PC-3 (cell line): ENCODE results near the gene SLC43A2. TPM values are rescaled to one million over a fixed set of nuclear protein-coding genes. Genes with fewer than 3 reads are reported as not detected.

Experiments
- ATAC-seq: fragments of 200-7000 bp; cut with Tn5 transposase; 2 replicates; pipeline ENCODE4 v1.9.1; 2020; ENCODE audit warnings: mild to moderate bottlenecking, moderate library complexity
- BruUV-seq: library from RNA; stranded (reverse); fragments of 400-500 nt; replicated peaks from 2 replicates; lab custom pipeline; 2021; lab: Mats Ljungman, UMichigan
- CTCF ChIA-PET: fragments of 300-600 bp; sonication (Branson Sonifier 250); formaldehyde crosslinking; loops from one replicate; lab custom pipeline; 2022; ENCODE audit warnings: antibody characterized with exemption; lab: Charles Lee
- POLR2A ChIA-PET: fragments of 300-600 bp; sonication (Branson Sonifier 250); formaldehyde crosslinking; loops from one replicate; lab custom pipeline; 2022; ENCODE audit warnings: antibody characterized with exemption; ENCODE audit not compliant: unreplicated experiment; lab: Charles Lee
- DNase-seq: peaks from one replicate; pipeline ENCODE4 v3.0.0-alpha.2; 2015
- H2AFZ ChIP-seq: fragments of 300-600 bp; sonication (generic); 2 replicates; pipeline ENCODE4 v1.6.0; 2016; ENCODE audit warnings: antibody characterized with exemption, low read length
- H3F3A ChIP-seq: fragments of 300-600 bp; sonication (generic); one replicate; pipeline ENCODE4 v1.6.0; 2017; ENCODE audit warnings: antibody characterized with exemption, low read length, control low read depth, mild to moderate bottlenecking; ENCODE audit not compliant: unreplicated experiment
- H3K27ac ChIP-seq: fragments of 300-600 bp; sonication (generic); 2 replicates; pipeline ENCODE4 v1.5.1; 2016; ENCODE audit warnings: mild to moderate bottlenecking, low read length
- H3K27me3 ChIP-seq: fragments of 300-600 bp; sonication (generic); 2 replicates; pipeline ENCODE4 v1.6.1; 2016; ENCODE audit warnings: low read length, mixed read lengths
- H3K36me3 ChIP-seq: fragments of 300-600 bp; sonication (generic); 2 replicates; pipeline ENCODE4 v1.6.1; 2016; ENCODE audit warnings: low read depth, mixed run types, low read length, mixed read lengths
- H3K4me1 ChIP-seq: fragments of 300-600 bp; sonication (generic); 2 replicates; pipeline ENCODE4 v1.5.1; 2016; ENCODE audit warnings: low read length; ENCODE audit not compliant: insufficient read depth
- H3K4me2 ChIP-seq: fragments of 300-600 bp; sonication (generic); 2 replicates; pipeline ENCODE4 v1.6.0; 2016; ENCODE audit warnings: low read length
- H3K4me3 ChIP-seq: fragments of 300-600 bp; sonication (generic); 2 replicates; pipeline ENCODE4 v1.5.1; 2016; ENCODE audit warnings: mild to moderate bottlenecking, low read length, mixed read lengths
- H3K79me2 ChIP-seq: fragments of 300-600 bp; sonication (generic); 2 replicates; pipeline ENCODE4 v1.6.1; 2017; ENCODE audit warnings: low read length, mixed read lengths
- H3K9ac ChIP-seq: fragments of 300-600 bp; sonication (generic); 2 replicates; pipeline ENCODE4 v1.6.0; 2016; ENCODE audit warnings: mild to moderate bottlenecking, low read length
- H3K9me2 ChIP-seq: fragments of 300-600 bp; sonication (generic); replicated peaks from 2 replicates; pipeline ENCODE4 v1.6.1; 2016; ENCODE audit warnings: mixed run types, low read length, mixed read lengths
- H3K9me3 ChIP-seq: fragments of 300-600 bp; sonication (generic); 2 replicates; pipeline ENCODE4 v1.6.1; 2016; ENCODE audit warnings: low read length, mixed read lengths
- H4K20me1 ChIP-seq: fragments of 300-600 bp; sonication (generic); 2 replicates; pipeline ENCODE4 v1.6.1; 2016; ENCODE audit warnings: low read length, mixed read lengths
- CTCF ChIP-seq: fragments of 300-600 bp; sonication (generic); conservative IDR thresholded peaks from 2 replicates; pipeline ENCODE4 v1.5.1; 2017; ENCODE audit warnings: antibody characterized with exemption, low read depth, mild to moderate bottlenecking, low read length
- EZH2 ChIP-seq: fragments of 300-600 bp; sonication (generic); IDR thresholded peaks from one replicate; pipeline ENCODE4 v1.6.1; 2017; ENCODE audit warnings: antibody characterized with exemption, mild to moderate bottlenecking, low read length; ENCODE audit not compliant: unreplicated experiment
- EZH2phosphoT487 ChIP-seq: fragments of 300-600 bp; sonication (generic); IDR thresholded peaks from 2 replicates; pipeline ENCODE4 v1.6.1; 2018; ENCODE audit warnings: mild to moderate bottlenecking, antibody characterized with exemption, low read length, borderline replicate concordance
- intact Hi-C: fragments of 100-400 bp; cut with micrococcal nuclease; formaldehyde crosslinking; loops from 2 replicates; pipeline ENCODE4 v1.9.0; 2023
- total RNA-seq: library from RNA; depleted of rRNA; stranded (reverse); fragments of >200 nt; gene quantifications from 2 replicates; pipeline ENCODE4 v1.2.3, GENCODE V29; 2014

Gene SLC43A2
- total RNA-seq, 1 experiment from 2014 or later = 6.2 TPM

- Histone ChIP-seq H3K4me2 (no peak overlapping the region), H4K20me1 (no peaks in the 10 kb centered on the region), H3K4me3 (no peak overlapping the region), H3K9me2 (no peaks in the 10 kb centered on the region), H3K9ac (no peak overlapping the region), H2AFZ (no peak overlapping the region), H3F3A (no peaks in the 10 kb centered on the region), H3K27me3 (no peaks in the 10 kb centered on the region), H3K36me3 (no peaks in the 10 kb centered on the region; the same call in 1 of the 2 replicates), H3K27ac (no peak overlapping the region), H3K79me2 (no peaks in the 10 kb centered on the region), H3K9me3 (no peaks in the 10 kb centered on the region), H3K4me1 (no peaks in the 10 kb centered on the region)
- intact Hi-C loops = no loop called here
- ChIA-PET POLR2A (no interaction called here), CTCF (no interaction called here)
- no TSS peak for BruUV-seq
- no peak for ATAC-seq
- no peak for TF ChIP-seq EZH2
- TF ChIP-seq EZH2phosphoT487 = no peak
- no peak for TF ChIP-seq CTCF
- DNase-seq = no peak
Observed at GRCh38 chr17:1625053-1625452, 3.6 kb downstream of the SLC43A2 start.

- no TSS peak for BruUV-seq
- no peak for DNase-seq
- POLR2A ChIA-PET = no interaction called here
Observed at GRCh38 chr17:1624650-1625049, 4.0 kb downstream of the SLC43A2 start.

More at GRCh38 chr17:1624650-1625049, 4.0 kb downstream of the SLC43A2 start:
- no peaks in the 10 kb centered on the region for H3K27me3 ChIP-seq
- ATAC-seq = no peak
- no peaks in the 10 kb centered on the region for H3K79me2 ChIP-seq
- no peaks in the 10 kb centered on the region for H3K36me3 ChIP-seq
- no peak overlapping the region for H3K4me3 ChIP-seq
- no peaks in the 10 kb centered on the region for H3K4me1 ChIP-seq
- no peak overlapping the region for H2AFZ ChIP-seq
- TF ChIP-seq CTCF = no peak
- TF ChIP-seq EZH2phosphoT487 = no peak
- TF ChIP-seq EZH2 = no peak
- H3K9me2 ChIP-seq = no peaks in the 10 kb centered on the region
- H3K4me2 ChIP-seq = no peak overlapping the region
- H3K9ac ChIP-seq = no peak overlapping the region
- intact Hi-C loops = no loop called here
- no peaks in the 10 kb centered on the region for H3F3A ChIP-seq
- no peak overlapping the region for H3K27ac ChIP-seq
- no peaks in the 10 kb centered on the region for H3K9me3 ChIP-seq
- H4K20me1 ChIP-seq = no peaks in the 10 kb centered on the region
- CTCF ChIA-PET = no interaction called here
